ENCODE measurements around the gene CDCA7.

Gene CDCA7

GRCh38 chr2:173355866-173356508, 1.3 kb downstream of the CDCA7 start:
- TF ChIP-seq HDGF (IDR thresholded peaks at IDR 0.05; ENCODE audit: borderline replicate concordance) (no peak), CTBP1 (IDR thresholded peaks at IDR 0.05; ENCODE audit: borderline replicate concordance) (no peak), L3MBTL2 (conservative IDR thresholded peaks at IDR 0.05) (no peak), ARNT (IDR thresholded peaks at IDR 0.05) (no peak), ELF4 (IDR thresholded peaks at IDR 0.05) (no peak), TARDBP (IDR thresholded peaks at IDR 0.05) (no peak), NFRKB (IDR thresholded peaks at IDR 0.05) (no peak), BHLHE40 (IDR thresholded peaks at IDR 0.05; ENCODE audit: borderline replicate concordance) (no peak), PKNOX1 (IDR thresholded peaks at IDR 0.05) (no peak), ZNF384 (IDR thresholded peaks at IDR 0.05) (no peak), SUZ12 (IDR thresholded peaks at IDR 0.05) (no peak), FOXA1 (IDR thresholded peaks at IDR 0.05) (no peak), FOXM1 (IDR thresholded peaks at IDR 0.05; ENCODE audit: borderline replicate concordance) (no peak), SP1 (IDR thresholded peaks at IDR 0.05) (no peak), LEF1 (IDR thresholded peaks at IDR 0.05; ENCODE audit: borderline replicate concordance) (no peak), FOXK2 (IDR thresholded peaks at IDR 0.05) (no peak)
- no peak for DNase-seq (ENCODE audit: extremely low spot score)
- ChIA-PET CTCF (no interaction called here), POLR2A (interaction anchor here (1.0 kb wide), 1 partner anchor 9 kb away, joined by 5 read pairs; no protein-coding TSS in a partner anchor)

DNA sequence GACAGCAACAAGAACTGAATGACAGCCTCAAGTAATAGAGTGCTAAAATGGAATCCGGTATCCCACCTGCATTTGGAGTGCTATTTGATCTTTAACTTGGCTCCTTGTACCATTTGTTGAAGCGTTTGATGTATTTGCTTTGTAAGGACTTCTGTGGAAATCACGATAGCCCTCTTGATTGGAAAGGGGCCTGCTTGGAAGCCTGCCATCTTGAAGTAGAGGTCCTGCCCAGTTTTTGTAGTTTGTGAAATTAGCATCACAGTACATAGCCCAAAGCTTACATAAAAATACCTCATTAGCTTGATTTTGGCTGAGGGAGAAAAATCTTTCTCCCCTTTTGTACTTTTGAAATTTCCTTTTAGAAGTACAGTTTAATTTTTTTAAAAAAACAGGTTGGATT, 2.7 kb downstream of the CDCA7 start:
- DNase-seq (ENCODE audit: extremely low spot score): no peak
- ChIA-PET POLR2A (no interaction called here), CTCF (no interaction called here)
- TF ChIP-seq ZNF384 (IDR thresholded peaks at IDR 0.05) (no peak), FOXM1 (IDR thresholded peaks at IDR 0.05; ENCODE audit: borderline replicate concordance) (no peak)

DNA sequence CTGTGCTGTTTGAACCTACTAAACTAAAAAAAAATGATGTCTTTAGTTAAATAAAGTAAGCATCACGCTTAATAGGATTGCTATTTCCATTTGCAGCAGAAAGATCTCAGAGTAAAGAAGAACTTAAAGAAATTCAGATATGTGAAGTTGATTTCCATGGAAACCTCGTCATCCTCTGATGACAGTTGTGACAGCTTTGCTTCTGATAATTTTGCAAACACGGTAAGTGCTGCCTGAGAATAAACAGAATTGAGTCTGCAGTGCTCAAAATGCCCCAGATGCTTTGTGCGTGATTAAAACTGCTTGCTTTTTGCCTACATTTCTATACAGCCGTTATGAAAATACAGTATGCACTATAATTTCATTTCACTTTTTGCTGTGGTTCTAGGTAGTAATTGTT, 3.9 kb downstream of the CDCA7 start:
- ChIA-PET CTCF (no interaction called here), POLR2A (no interaction called here)
- TF ChIP-seq FOXA1 (IDR thresholded peaks at IDR 0.05) (no peak), TARDBP (IDR thresholded peaks at IDR 0.05) (no peak), ARNT (IDR thresholded peaks at IDR 0.05) (no peak), BHLHE40 (IDR thresholded peaks at IDR 0.05; ENCODE audit: borderline replicate concordance) (no peak), ZNF384 (IDR thresholded peaks at IDR 0.05) (no peak), SUZ12 (IDR thresholded peaks at IDR 0.05) (no peak), ELF4 (IDR thresholded peaks at IDR 0.05) (no peak), LEF1 (IDR thresholded peaks at IDR 0.05; ENCODE audit: borderline replicate concordance) (no peak), PKNOX1 (IDR thresholded peaks at IDR 0.05) (no peak), NFRKB (IDR thresholded peaks at IDR 0.05) (no peak), L3MBTL2 (conservative IDR thresholded peaks at IDR 0.05) (no peak), HDGF (IDR thresholded peaks at IDR 0.05; ENCODE audit: borderline replicate concordance) (no peak)
- DNase-seq (ENCODE audit: extremely low spot score): no peak

DNA sequence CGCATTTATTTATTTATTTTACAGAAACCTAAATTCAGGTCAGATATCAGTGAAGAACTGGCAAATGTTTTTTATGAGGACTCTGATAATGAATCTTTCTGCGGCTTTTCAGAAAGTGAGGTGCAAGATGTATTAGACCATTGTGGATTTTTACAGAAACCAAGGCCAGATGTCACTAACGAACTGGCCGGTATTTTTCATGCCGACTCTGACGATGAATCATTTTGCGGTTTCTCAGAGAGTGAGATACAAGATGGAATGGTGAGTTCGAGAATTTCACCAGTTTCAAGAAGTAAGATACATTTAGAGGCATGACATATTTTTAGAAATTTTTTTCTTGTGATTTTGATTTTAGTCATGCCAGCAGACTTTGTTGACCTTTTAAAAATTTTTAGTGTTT, 4.6 kb downstream of the CDCA7 start:
- CTCF ChIA-PET: no interaction called here
- DNase-seq (ENCODE audit: extremely low spot score): no peak
- TF ChIP-seq BHLHE40 (IDR thresholded peaks at IDR 0.05; ENCODE audit: borderline replicate concordance) (no peak), ELF4 (IDR thresholded peaks at IDR 0.05) (no peak), HDGF (IDR thresholded peaks at IDR 0.05; ENCODE audit: borderline replicate concordance) (no peak), SUZ12 (IDR thresholded peaks at IDR 0.05) (no peak), SP1 (IDR thresholded peaks at IDR 0.05) (no peak), FOXM1 (IDR thresholded peaks at IDR 0.05; ENCODE audit: borderline replicate concordance) (no peak), ARNT (IDR thresholded peaks at IDR 0.05) (no peak), LEF1 (IDR thresholded peaks at IDR 0.05; ENCODE audit: borderline replicate concordance) (no peak), NFRKB (IDR thresholded peaks at IDR 0.05) (no peak)
- POLR2A ChIA-PET: no interaction called here

GRCh38 chr2:173370198-173370597, 15.5 kb downstream of the CDCA7 start:
- ChIA-PET POLR2A (no interaction called here), CTCF (no interaction called here)
- TF ChIP-seq SP1 (IDR thresholded peaks at IDR 0.05) (no peak), FOXA1 (IDR thresholded peaks at IDR 0.05) (no peak), SUZ12 (IDR thresholded peaks at IDR 0.05) (no peak)
- no peak for DNase-seq (ENCODE audit: extremely low spot score)

- no peak for DNase-seq (ENCODE audit: extremely low spot score)
- ChIA-PET CTCF (no interaction called here), POLR2A (no interaction called here)
- TF ChIP-seq LEF1 (IDR thresholded peaks at IDR 0.05; ENCODE audit: borderline replicate concordance) (no peak), CTBP1 (IDR thresholded peaks at IDR 0.05; ENCODE audit: borderline replicate concordance) (no peak), FOXM1 (IDR thresholded peaks at IDR 0.05; ENCODE audit: borderline replicate concordance) (no peak), ELF4 (IDR thresholded peaks at IDR 0.05) (no peak), HDGF (IDR thresholded peaks at IDR 0.05; ENCODE audit: borderline replicate concordance) (no peak), FOXK2 (IDR thresholded peaks at IDR 0.05) (no peak)
These were observed 16.4 kb downstream of the CDCA7 start for GRCh38 chr2:173371023-173371422.

- POLR2A ChIA-PET: no interaction called here
- no peak for DNase-seq (ENCODE audit: extremely low spot score)
- CTCF ChIA-PET: no interaction called here
- TF ChIP-seq SP1 (IDR thresholded peaks at IDR 0.05) (no peak), FOXK2 (IDR thresholded peaks at IDR 0.05) (no peak), ZNF384 (IDR thresholded peaks at IDR 0.05) (no peak), HDGF (IDR thresholded peaks at IDR 0.05; ENCODE audit: borderline replicate concordance) (no peak), ELF4 (IDR thresholded peaks at IDR 0.05) (no peak), FOXM1 (IDR thresholded peaks at IDR 0.05; ENCODE audit: borderline replicate concordance) (no peak), LEF1 (IDR thresholded peaks at IDR 0.05; ENCODE audit: borderline replicate concordance) (no peak), SUZ12 (IDR thresholded peaks at IDR 0.05) (no peak), PKNOX1 (IDR thresholded peaks at IDR 0.05) (no peak), BHLHE40 (IDR thresholded peaks at IDR 0.05; ENCODE audit: borderline replicate concordance) (no peak), CTBP1 (IDR thresholded peaks at IDR 0.05; ENCODE audit: borderline replicate concordance) (no peak), NFRKB (IDR thresholded peaks at IDR 0.05) (no peak), TARDBP (IDR thresholded peaks at IDR 0.05) (no peak), FOXA1 (IDR thresholded peaks at IDR 0.05) (no peak), L3MBTL2 (conservative IDR thresholded peaks at IDR 0.05) (no peak), ARNT (IDR thresholded peaks at IDR 0.05) (no peak)
These were observed 18.6 kb downstream of the CDCA7 start for GRCh38 chr2:173373290-173373689.

All from HEK293T (cell line).